ENCODE results near the gene CEP135. TPM values are rescaled to one million over a fixed set of nuclear protein-coding genes. Genes with fewer than 3 reads are reported as not detected.

The CEP135 gene
- 7.5 and 10.6 TPM in 2 replicates for total RNA-seq

GRCh38 chr4:55948726-55949481, at the start of gene CEP135:
Gene CEP135, plus strand, starts transcription at chr4:55948945. Its CDS starts 3,186 bp downstream, at chr4:55952131.

Other genes with a start within 250 kb of the CEP135 start
- gene EXOC1L, start 129.2 kb upstream of the CEP135 start, total RNA-seq = not detected in 2 replicates
- 37.7 and 44.8 TPM in 2 replicates for gene EXOC1, start 95.3 kb upstream of the CEP135 start, total RNA-seq